ENCODE data around the gene SPATA25.

GRCh38 chr20:45909336-45909808, 21.9 kb upstream of the SPATA25 start:
- TF ChIP-seq CTCF (optimal IDR thresholded peaks at IDR 0.05 in 1 of 3, IDR thresholded peaks at IDR 0.05 in 1 of 3, conservative IDR thresholded peaks at IDR 0.05 in 1 of 3; ENCODE audit: extremely low read depth in 1 of 3, insufficient read depth in 2 of 3, low read length in 3 of 3) = no peak
- no peak for TF ChIP-seq EZH2 (IDR thresholded peaks at IDR 0.05; ENCODE audit: low read length)
